NCI-H2196 (cell line): ENCODE results near the gene LRPAP1.

Experiments
- DNase-seq: peaks from one replicate; lab custom pipeline; 2025; ENCODE audit not compliant: unreplicated experiment; lab: John Stamatoyannopoulos, UW

The LRPAP1 gene

DNA sequence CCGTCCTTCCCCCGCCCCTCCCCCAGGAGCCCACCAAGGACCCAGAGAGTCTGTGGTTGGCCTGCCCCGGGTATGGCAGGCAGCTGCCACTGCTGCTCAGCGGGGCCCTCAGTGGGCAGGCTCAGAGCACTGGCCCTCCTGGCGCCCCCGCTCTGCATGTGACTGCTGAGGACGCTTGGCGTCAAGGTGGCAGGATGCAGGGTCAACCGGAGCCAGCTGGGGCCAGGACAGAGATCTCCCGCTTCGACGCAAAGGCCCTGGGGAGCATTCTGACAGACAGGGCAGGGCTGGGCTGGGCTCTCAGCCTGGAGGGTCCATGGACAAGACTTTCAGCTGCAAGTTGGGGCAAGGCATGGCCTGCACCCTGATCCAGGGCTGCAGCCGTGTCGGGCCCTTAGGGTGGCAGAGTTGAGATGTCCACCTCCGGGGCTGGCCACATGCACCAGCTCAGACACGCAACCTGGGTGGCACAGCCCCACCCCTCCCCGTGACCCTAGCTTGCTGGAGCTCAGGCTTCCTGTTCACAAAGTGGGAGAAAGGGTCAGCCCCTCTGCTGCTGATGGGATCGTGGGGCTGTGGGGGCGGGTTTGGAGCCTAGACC, 30.3 kb downstream of the LRPAP1 start:
- DNase-seq, result no peak

DNA sequence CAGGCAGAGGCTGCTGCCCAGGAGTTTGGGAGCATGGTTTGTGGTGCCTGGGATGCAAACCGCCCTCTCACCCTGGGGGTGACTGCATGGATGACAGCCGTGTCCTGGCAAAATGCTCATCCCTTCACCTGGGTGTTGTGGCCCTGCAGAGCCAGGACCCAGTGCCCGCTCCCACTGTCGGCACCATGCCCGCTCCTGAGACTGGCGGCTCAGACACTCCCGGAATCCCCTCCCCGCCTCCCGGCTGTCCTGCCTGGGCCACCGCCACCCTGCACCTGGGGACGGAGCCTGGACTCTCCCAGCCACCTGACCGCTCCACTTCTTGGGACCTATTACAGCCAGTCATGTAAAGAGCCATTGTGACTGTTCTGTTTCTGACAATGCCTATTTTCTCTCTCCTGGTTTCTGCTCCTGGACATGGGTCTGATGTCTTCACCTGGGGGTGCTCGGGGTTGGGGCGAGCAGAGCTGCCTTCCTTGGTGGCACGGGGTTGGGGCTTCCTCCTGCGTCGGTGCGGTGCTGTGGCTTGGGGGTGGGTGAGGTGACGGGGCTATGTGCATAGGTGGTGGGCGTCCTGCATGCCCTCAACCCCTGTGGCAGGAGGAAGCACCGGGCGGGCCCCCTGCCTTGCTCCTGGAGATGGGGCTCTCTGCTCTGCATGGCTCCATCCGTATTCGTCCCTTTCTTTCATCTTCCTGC, 30.9 kb downstream of the LRPAP1 start:
- DNase-seq, result no peak

DNA sequence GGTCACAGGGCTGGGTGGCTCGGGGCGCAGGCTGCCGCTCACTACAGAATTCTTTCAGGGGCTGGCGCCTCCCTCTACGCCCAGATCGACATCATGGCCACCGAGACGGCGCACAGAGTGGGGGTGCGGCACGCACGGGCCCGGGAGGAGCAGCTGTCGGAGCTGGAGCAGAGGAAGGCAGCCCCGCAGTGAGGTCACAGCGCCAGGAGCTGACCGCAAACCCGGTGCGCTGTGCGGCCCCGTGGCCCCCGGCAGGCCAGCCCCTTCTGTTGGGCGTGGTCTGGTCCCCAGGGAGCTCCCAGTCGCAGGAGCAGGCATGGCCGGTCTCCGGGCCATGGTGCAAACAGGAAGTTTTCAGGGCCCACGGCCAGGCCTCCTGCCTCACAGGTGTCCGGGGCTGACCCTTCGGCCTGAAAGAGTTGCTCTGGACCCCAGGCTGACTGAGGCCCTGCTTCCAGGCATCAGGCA, 31.6 kb downstream of the LRPAP1 start:
- no peak for DNase-seq

DNA sequence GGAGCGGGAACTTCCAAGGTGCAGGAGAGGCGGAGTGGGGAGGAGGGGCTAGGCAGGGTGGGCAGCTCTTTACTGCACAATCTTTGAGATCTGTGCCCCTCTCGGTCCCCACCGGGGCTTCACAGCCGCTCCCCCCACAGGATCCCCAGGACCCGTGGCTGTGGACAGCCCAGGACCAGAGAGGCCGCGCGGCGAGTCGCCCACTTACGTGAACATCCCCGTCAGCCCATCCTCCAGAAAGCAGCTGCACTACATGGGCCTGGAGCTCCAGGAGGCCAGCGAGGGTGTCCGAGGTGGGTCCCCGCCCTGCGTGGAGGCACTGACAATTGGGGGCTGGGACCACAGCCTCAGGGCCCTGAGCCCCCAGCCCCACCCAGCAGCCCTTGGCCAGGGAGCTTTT, 32.1 kb downstream of the LRPAP1 start:
- no peak for DNase-seq

DNA sequence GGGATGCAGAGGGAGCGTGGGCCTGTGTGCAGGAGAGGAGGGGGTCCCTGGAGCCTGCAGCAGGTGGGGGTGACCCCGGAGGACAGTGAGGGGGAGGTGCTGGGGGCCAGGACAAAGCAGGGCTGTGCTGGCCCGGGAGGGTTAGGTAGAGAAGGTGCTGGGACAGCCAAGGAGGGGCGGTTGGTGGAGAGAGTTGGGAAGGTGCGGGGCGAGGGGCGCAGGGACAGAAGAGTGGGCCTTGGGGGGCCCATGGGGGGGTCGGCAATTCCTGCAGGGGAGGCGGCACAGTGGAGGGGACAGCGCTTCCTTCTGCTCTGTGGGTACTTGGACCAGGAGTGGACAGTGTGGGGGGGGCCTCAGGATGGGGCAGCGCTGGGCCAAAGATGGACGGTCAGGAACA, 32.5 kb downstream of the LRPAP1 start:
- no peak for DNase-seq

DNA sequence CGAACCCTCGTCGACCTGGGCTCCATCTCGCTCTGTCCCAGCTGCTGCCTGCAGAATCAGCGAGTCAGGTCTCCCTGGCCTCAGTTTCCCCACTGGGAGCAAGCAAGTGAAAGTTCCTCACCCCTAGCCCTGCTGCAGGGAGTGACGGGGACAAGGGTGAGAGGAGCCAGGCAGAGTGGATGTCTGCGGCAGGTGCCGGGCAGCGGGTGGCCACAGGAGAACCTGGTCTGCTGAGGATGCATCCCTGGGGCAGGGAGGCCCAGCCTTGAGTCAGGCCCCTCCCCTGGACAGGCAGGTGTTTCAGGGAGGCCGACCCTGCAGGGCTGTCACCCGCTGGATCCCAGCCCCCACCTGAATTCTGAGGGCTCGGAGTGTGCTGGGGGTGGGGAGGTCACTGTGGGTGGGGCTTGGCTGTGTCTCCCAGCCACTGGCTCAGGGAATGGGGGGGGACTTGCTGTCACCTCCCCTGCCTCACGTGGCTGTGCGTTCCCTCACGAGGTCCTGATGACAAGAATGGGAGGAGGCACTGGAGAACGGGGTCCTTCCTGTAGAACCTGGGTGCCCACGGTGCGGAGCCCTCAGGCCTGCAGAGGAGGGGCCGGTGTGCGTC, 33.2 kb downstream of the LRPAP1 start:
- DNase-seq, result peak; percentile 13

DNA sequence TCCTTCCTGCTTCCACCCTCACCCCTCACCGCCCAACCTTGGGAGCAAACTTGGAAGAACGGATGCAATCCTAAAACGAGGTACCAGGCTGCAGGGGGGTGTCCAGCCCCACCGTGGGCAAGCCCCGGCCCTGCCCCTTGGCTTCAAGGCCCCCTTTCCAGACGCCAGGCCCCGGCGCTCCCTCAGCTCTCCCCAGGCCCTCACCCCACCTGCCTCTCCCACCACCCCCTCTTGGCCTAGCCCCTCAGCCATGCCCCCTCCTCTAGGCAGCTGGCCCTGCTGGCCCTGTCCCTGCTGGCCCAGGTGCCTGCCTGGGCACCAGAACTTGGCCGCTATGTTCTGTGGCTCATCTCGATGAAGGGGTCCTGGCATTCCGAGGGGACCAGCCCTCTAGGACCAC, 33.8 kb downstream of the LRPAP1 start:
- no peak for DNase-seq

DNA sequence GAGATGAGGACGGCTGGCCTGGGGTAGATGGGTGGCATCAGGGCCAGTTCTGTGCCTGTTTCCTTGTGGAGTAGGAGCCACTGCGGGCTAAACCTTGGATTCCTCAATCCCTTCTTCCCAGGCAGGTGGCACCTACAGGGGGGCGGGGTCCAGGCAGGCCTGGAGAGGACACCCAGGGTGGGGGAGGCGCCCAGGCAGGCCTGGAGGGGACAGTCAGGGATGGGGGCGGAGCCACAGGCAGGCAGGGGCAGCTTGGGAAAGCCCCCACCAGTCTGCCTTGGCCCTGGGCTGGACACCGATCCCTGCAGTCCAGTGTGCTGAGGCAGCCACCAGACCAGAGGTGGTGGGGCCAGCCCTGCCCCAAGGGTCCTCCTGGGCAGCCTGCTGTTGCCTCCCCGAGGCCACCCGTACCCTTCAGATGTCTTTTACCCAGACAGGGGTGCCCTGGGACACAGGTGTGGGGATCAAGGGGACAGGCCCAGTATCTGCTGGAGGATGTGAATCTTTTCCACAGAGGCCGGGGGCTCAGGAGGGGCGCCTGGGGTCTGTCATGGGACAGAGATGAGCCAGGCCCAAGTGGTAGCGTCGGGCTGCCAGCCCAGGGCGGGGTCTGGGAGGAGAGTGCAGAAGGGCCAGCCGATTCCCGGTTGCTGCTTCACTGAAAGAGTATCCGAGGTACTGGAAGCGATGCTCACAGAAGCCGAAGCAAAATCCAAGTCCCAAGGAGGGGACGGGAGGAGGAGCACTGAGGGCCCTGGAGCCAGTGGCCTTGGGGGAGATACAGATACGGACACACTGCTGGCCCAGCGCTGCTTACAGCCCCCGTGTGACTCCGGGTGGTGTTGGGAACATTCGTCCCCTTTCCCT, 34.5 kb downstream of the LRPAP1 start:
- DNase-seq, result no peak

DNA sequence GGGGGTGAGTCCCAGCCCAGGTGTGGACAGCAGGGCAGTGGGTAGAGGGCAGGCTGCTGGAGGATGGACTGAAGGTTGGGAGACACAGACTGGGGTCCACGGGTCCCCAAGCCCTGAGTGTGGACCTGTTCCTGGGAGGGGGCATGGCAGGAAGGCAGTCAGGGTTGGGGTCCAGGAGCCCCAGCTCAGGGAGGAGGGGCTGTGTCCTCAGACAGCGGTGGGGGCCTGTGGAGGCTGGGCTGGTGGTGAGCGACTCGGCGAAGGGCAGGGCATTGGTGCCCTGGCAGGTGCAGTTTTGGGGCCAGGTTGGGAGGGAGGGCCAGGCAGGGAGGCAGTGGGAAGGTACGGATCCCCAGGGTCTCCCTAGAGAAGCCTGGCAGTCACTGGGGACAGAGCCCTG, 35.1 kb downstream of the LRPAP1 start:
- no peak for DNase-seq

DNA sequence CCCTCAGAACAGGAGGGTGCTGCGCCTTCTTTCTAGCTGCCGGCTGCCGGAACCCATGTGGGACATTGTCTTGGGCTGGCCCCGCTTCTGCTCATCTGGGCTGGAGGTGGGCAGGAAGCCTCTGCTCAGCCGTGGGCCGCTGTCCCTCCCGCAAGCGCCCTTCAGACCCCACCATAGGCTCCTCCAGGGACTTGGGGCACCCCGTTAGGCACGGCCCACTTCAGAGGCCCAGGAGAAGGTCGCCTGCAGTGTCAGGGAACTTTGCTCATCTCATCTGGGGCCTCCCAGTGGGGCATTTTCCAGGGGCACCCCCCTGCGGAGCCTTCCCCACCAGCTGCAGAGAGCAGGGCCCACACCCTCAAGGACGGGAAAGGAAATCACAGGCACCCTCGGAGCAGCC, 36.2 kb downstream of the LRPAP1 start:
- DNase-seq, result no peak

DNA sequence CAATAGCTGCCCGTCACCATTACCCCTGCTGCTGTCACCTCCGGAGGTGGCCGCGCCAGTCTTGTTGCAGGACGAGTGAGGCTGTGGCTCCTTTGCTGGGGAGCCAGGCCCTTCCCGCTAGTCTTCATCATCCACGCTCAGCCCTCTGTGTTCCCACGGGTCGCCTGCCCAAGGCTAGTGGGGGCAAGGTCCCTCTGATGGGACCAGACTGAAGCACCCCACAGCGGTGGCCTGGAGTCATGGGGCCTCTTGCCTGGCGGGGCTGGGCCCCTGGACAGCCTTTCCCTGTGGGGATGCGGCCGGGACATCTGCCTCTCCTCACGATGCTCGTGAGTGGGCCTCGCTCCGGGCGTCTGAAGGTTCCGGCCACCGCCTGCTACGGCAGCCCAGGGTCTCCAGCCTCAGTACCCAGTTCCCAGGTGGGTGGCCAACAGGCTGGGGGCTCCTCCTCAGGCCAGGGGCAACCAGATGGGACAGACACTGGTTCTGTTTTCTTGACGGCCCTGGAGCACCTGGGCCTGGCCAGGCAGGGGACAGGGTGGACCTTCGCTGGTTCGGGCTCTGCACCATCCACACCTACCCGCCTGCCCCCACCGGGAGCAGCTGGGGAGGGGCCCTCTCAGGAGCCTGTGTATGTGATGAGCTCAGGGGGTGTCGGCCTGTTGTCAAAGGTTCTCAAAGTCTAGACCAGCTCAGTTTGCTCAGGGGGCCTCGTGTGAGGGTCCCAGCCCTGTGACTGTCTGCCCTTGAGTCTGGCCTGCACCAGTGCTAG, 36.8 kb downstream of the LRPAP1 start:
- DNase-seq, result no peak

DNA sequence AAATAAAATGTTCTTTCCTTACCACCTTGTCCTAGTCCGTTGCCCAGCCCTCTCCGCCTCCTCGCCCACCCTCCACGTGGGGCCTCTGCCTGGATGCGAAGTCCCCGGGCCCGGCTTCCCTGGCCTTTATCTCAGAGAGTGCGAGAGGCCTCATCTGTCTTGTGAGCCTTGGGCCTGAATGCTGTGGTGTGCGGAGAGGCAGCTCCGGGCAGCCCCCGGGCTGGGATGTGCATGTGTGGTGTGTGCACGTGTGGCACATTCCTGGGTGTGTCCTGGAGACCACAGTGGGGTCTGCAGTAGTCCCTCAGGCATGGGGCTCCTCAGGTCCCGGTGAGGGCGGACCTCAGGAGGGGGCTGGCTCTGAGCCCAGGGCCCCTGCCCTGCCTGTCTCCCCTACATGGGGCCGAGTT, 37.8 kb downstream of the LRPAP1 start:
- DNase-seq, result no peak

DNA sequence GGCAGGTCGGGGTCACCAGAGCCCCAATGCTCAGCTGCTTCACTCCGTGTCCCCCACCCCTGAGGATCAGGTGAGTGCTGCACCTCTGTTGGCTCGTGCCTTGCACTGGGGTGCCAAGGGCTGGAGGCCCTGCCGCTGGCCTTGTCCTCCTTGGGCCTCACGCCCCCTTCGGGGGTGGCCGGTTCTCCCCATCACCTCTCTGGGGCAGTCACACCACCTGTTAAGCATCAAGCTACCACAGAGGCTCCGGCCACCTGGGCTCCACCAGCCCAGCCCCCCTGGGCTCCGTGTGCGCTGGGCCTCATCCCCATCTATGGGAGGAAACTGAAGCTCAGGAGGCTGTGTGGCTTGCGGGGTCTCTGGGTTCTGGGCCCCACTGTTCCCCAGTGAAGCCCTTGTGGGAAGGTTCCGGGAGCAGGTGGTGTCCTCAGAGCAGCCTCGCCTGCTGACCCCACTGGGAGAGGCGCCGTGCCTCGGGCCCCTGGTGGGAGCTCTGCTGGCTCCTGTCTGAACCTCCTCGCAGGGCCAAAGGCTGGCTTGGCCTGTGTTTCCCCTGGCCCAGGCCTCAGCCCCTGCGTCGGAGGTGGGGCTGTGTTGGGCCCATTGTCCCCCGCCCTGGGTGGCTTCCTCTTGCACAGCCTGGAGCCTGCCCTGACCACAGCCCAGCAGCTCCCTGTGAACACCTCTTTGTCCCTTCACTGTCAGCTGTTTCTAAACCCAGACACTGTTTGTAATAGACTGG, 38.3 kb downstream of the LRPAP1 start:
- DNase-seq, result no peak

DNA sequence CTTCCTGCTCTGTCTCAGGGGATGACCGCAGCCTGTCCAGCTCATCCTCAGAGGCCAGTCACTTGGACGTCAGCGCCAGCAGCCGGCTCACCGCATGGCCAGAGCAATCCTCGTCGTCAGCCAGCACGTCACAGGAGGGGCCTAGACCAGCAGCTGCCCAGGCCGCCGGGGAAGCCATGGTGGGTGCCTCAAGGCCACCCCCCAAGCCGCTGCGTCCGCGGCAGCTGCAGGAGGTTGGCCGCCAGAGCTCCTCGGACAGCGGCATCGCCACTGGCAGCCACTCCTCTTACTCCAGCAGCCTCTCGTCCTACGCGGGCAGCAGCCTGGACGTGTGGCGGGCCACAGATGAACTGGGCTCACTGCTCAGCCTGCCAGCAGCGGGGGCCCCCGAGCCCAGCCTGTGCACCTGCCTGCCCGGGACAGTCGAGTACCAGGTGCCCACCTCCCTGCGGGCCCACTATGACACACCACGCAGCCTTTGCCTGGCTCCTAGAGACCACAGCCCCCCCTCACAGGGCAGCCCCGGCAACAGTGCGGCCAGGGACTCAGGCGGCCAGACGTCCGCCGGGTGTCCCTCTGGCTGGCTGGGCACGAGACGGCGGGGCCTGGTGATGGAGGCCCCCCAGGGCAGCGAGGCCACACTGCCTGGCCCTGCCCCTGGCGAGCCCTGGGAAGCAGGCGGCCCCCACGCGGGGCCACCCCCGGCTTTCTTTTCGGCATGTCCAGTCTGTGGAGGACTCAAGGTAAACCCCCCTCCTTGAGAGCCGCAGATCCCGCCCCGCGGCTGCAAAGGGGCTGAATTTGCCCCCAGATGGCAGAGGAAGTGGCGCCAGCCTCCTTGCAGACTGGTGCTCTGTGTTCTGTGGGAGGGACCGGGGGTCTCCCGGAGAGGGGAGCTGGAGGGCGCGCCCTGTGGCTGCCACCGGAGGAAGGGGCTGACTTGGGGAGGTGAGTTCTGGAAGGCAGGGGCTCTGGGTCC, 39.2 kb downstream of the LRPAP1 start:
- no peak for DNase-seq

DNA sequence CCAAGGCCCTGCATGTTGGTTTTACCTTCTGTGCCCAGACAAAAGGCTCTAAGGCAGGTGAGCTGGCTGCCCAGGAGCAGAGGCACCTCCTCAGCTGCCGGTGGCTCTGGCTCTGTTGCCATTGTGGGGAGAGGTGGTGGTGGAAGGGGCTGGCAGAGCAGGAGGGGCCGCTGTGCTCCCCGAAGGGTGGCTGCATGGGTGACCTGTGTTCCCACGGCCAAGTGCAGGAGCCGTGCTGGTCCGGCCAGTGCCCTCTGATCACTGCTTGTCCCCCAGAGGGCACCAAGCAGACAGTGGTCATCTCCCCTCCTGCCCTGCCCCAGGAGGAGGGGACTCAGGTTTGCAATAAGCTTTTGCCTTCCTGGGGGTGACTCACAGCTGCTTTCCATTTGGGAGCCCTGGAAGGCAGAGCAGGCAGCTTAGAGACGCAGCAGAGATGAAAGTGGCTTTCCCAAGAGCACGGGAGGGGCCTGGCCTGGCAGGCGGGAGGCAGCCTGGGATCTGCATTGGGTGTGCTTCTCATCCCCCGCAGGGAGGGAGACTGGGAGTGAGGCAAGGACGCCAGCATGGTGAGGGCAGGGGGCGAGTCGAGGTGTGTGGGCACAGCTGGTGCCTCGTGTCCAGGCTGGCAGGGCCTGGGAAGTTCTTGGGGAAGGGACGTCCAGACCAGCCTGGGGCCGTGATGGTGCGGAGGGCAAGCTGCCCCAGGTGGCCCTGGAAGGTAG, 40.4 kb downstream of the LRPAP1 start:
- no peak for DNase-seq

DNA sequence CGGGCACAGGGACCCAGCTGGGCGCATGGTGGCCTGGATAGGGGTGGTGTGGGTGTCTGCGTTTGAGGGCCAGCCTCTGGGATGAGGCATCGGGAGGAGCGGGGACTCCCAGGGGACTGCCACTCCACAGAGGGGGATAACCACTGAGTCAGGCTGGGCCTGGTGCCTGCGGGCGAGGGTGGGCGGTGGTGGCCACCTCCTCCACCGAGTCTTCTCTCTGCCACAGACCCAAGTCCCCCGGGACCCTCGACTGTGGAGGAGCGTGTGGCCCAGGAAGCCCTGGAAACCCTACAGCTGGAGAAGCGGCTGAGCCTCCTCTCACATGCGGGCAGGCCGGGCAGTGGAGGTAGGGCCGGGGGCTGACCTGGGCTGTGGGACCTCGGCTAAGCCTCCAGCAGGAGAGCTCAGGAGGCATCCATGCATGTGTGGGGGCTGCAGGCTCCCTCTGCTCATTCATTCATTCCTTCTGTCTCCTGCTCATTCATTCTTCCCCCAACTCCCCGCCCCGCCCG, 42.7 kb downstream of the LRPAP1 start:
- no peak for DNase-seq

DNA sequence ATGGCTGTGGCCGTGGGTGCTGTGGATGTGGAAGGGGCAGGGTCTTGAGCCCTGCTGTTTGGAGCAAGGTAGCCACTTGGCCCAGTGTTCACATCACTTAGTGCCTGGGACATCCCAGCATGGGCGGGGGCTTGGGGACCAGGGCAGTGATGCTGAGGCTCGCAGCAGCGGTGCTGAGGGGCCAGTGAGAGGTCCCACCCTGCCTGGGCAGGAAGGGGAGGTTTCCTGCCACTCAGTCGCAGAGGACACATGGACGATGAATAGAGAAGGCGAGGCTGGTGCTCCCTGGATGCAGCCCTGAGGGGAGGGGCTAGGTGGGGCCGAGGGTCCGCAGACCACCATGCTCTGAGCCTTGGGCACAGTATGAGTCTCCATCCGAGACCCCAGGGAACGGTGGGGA, 43.4 kb downstream of the LRPAP1 start:
- no peak for DNase-seq

DNA sequence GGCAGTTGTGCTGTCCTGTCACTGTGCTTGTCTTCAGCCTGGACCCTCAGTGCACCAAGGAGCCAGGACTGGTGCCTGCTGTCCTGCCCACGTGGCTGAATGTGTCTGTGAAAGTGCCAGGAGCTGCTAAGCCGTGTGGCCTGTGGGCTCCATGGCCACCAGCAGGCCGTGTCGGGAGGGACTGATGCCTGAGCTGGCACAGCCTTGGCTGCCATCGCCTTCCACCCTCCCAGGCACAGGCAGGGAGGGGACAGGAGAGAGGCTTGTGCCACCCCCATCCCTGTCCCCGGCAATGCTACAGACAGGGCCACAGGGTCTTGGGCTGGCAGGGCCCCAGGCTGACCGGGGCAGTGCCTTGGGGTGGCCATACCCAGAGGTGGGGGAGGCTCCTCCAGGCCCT, 44.4 kb downstream of the LRPAP1 start:
- no peak for DNase-seq
